ELF-1 (cell line): ENCODE measurements around the gene PHF13.
"Not testable (repeated sequence)": the region's sequence is repeated elsewhere in the genome, so short reads cannot be mapped to it uniquely, and the experiment has no call there.

Experiments used
- DNase-seq: peaks from one replicate; pipeline ENCODE4 v3.0.0-alpha.2; 2016; ENCODE audit warnings: low read depth, low spot score

The PHF13 gene

DNA sequence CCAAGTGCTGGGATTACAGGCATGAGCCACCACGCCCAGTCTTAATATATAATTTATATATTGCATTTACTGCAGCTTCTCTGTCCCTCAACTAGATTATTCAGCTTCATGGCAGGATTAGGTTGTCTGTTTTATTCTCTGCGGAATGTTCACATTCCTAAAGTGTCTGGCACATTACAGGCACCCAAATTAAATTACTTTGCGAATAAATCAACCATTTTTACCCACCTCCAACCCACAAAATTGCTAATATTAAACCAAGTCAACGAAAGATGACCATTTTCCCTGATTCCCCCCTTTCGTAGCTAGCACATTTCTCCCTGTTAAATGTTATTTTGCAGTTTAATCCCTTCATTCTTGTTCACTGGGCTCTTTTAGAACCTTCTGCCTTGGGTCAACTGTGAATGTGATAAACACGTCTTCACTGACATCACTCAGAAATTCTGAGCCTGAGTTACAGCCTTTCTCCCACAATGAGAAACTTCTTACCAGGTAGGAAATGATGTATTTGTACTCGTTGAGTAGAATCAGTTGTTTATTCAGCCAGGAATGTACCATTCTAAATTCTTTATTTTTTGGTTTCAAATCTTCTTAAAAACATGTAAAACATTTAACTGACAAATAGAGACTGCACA, 47.0 kb downstream of the PHF13 start:
- DNase-seq: no peak

DNA sequence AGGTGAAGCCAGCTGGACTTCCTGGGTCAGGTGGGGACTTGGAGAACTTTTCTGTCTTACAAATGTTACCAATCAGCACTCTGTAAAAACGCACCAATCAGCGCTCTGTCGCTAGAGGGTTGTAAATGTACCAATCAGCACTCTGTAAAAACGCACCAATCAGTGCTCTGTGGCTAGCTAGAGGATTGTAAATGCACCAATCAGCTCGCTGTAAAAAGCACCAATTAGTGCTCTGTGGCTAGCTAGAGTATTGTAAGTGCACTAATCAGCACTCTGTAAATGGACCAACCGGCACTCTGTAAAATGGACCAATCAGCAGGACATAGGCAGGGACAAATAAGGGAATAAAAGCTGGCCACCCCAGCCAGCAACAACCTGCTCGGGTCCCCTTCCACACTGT, 48.9 kb downstream of the PHF13 start:
- DNase-seq: not testable (repeated sequence)

DNA sequence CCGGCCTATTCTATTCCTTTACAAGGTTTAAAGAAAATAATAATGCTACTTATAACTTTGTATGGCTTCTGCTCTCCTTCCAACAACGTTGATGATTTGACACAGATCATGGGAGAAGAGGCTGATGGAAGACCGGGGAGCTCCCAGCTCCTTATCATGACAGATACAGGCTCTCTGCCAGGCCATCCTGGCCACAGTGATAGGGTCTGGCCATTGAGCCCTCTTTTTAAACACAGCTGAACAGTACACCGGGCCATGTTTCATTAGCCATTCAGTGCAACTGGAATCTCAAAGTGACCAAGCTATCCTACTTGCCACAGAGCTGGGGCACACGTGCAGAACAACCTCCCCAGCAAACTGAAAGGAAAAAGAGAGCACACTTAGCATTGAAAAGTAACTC, 53.2 kb downstream of the PHF13 start:
- DNase-seq: no peak

DNA sequence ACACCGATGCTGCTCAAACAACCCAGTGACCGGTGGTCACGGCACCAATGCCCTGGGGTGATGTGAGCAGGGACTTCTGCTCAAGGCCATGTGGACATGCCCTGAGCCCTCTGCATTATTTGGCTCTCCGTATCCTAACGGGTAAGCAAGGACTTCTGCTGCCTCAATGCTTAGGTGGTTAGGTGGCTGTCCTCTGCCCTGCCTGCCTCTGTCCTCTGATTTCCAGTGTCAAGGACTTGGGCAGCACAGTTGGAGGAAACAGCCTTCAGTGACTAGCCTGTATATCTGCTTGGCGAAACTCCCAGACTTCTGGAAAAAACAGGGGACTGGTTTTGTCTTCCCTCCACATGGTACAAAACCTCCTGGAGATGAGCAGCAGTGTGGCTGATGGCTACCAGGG, 53.6 kb downstream of the PHF13 start:
- DNase-seq: no peak

DNA sequence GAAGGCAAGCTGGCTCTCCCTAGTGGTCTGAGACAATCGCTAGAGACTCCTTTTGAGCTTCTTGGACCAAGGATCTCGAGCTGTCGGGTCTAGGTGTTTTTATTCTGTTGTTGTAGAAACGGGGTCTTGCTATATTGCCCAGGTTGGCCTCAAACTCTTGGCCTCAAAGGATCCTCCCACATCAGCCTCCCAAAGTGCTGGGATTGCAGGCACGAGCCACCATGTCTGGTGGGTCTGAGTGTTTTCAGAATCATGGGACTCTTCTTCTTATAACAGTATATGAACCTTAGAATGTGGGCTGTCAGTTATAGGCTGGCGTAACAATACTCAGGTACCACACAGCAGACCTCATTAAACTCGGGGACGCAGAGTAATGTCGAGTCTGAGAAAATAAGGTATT, 55.0 kb downstream of the PHF13 start:
- no peak for DNase-seq

DNA sequence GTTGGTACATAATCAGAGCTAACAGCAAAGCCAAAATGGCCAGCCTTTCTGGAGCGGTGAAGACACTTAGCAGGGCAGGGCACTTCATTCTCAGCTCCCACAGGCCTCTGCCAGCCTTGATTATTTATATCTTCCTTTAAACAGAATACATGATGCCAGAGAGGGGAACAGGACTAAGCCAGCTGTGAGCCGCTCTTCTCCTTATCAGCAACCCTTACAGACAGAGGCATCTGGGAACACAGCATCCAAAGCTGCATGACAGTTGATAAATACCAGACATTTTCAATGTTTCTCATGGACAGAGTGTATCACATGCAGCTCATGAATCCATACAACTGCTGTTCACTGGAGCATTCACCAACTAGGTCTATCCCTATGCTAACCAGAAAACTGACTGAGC, 59.0 kb downstream of the PHF13 start:
- peak; percentile 42 for DNase-seq
